KOPT-K1 (cell line): ENCODE measurements around the gene SMAD7.

Source experiments
- H3K27ac ChIP-seq: fragments of 200-600 bp; sonication (generic); 2 replicates; pipeline ENCODE4 v1.5.1; 2016; ENCODE audit warnings: antibody characterized with exemption, mild to moderate bottlenecking, low read depth, low read length; ENCODE audit not compliant: poor library complexity, severe bottlenecking
- H3K36me3 ChIP-seq: fragments of 200-600 bp; sonication (generic); 2 replicates; pipeline ENCODE4 v1.5.1; 2017; ENCODE audit warnings: antibody characterized with exemption, mild to moderate bottlenecking, low read length, moderate library complexity; ENCODE audit not compliant: insufficient read depth
- H3K9me3 ChIP-seq: fragments of 200-600 bp; sonication (generic); 2 replicates; pipeline ENCODE4 v1.5.1; 2017; ENCODE audit warnings: antibody characterized with exemption, low read length, mild to moderate bottlenecking; ENCODE audit not compliant: insufficient read depth, poor library complexity, severe bottlenecking

SMAD7 gene

GRCh38 chr18:48887294-48887904, 63.4 kb downstream of the SMAD7 start:
- H3K27ac ChIP-seq: no peak overlapping the region
- H3K36me3 ChIP-seq: no peaks in the 10 kb centered on the region
- no peaks in the 10 kb centered on the region for H3K9me3 ChIP-seq

- Histone ChIP-seq H3K27ac (no peak overlapping the region), H3K9me3 (no peaks in the 10 kb centered on the region), H3K36me3 (no peaks in the 10 kb centered on the region)
These were observed 64.1 kb downstream of the SMAD7 start for GRCh38 chr18:48886520-48887293.

- Histone ChIP-seq H3K9me3 (no peaks in the 10 kb centered on the region), H3K27ac (no peak overlapping the region), H3K36me3 (no peaks in the 10 kb centered on the region)
These were observed 64.8 kb downstream of the SMAD7 start for GRCh38 chr18:48885924-48886400.

- Histone ChIP-seq H3K36me3 (no peaks in the 10 kb centered on the region), H3K27ac (no peak overlapping the region), H3K9me3 (no peaks in the 10 kb centered on the region)
These were observed 65.4 kb downstream of the SMAD7 start for GRCh38 chr18:48885266-48885923.

- Histone ChIP-seq H3K9me3 (no peaks in the 10 kb centered on the region), H3K27ac (no peak overlapping the region), H3K36me3 (no peaks in the 10 kb centered on the region)
These were observed 66.0 kb downstream of the SMAD7 start for GRCh38 chr18:48884771-48885170.

GRCh38 chr18:48884306-48884705, 66.5 kb downstream of the SMAD7 start:
- Histone ChIP-seq H3K27ac (no peak overlapping the region), H3K9me3 (no peaks in the 10 kb centered on the region), H3K36me3 (no peaks in the 10 kb centered on the region)

GRCh38 chr18:48882379-48882778, 68.4 kb downstream of the SMAD7 start:
- Histone ChIP-seq H3K9me3 (no peaks in the 10 kb centered on the region), H3K36me3 (no peaks in the 10 kb centered on the region), H3K27ac (no peak overlapping the region)

GRCh38 chr18:48880931-48881330, 69.8 kb downstream of the SMAD7 start:
- H3K36me3 ChIP-seq: no peaks in the 10 kb centered on the region
- H3K27ac ChIP-seq: no peak overlapping the region
- H3K9me3 ChIP-seq: no peaks in the 10 kb centered on the region

GRCh38 chr18:48879008-48879431, 71.7 kb downstream of the SMAD7 start:
- H3K27ac ChIP-seq: no peak overlapping the region
- no peaks in the 10 kb centered on the region for H3K9me3 ChIP-seq

GRCh38 chr18:48878471-48878870, 72.3 kb downstream of the SMAD7 start:
- Histone ChIP-seq H3K36me3 (no peaks in the 10 kb centered on the region), H3K9me3 (no peaks in the 10 kb centered on the region), H3K27ac (no peak overlapping the region)

More at GRCh38 chr18:48879008-48879431, 71.7 kb downstream of the SMAD7 start:
- no peaks in the 10 kb centered on the region for H3K36me3 ChIP-seq

GRCh38 chr18:48877941-48878340, 72.8 kb downstream of the SMAD7 start:
- no peaks in the 10 kb centered on the region for H3K9me3 ChIP-seq
- no peaks in the 10 kb centered on the region for H3K36me3 ChIP-seq
- H3K27ac ChIP-seq: no peak overlapping the region

GRCh38 chr18:48876590-48876989, 74.2 kb downstream of the SMAD7 start:
- Histone ChIP-seq H3K36me3 (no peaks in the 10 kb centered on the region), H3K9me3 (no peaks in the 10 kb centered on the region), H3K27ac (no peak overlapping the region)

GRCh38 chr18:48875942-48876511, 74.7 kb downstream of the SMAD7 start:
- H3K27ac ChIP-seq: no peak overlapping the region
- H3K36me3 ChIP-seq: no peaks in the 10 kb centered on the region
- no peaks in the 10 kb centered on the region for H3K9me3 ChIP-seq

- Histone ChIP-seq H3K27ac (no peak overlapping the region), H3K9me3 (no peaks in the 10 kb centered on the region), H3K36me3 (no peaks in the 10 kb centered on the region)
These were observed 75.3 kb downstream of the SMAD7 start for GRCh38 chr18:48875314-48875941.

GRCh38 chr18:48874701-48875162, 76.0 kb downstream of the SMAD7 start:
- no peaks in the 10 kb centered on the region for H3K36me3 ChIP-seq
- H3K9me3 ChIP-seq: no peaks in the 10 kb centered on the region
- H3K27ac ChIP-seq: no peak overlapping the region
